Panc1 (cell line): ENCODE measurements around the gene ZBTB40. TPM values are rescaled to one million over a fixed set of nuclear protein-coding genes. Genes with fewer than 3 reads are reported as not detected.

ENCODE experiments used
- ATAC-seq: fragments of 200-7000 bp; cut with Tn5 transposase; 2 replicates; pipeline ENCODE4 v1.9.1; 2020; ENCODE audit warnings: mild to moderate bottlenecking, moderate library complexity
- BruUV-seq: library from RNA; stranded (reverse); fragments of 400-500 nt; replicated peaks from 2 replicates; lab custom pipeline; 2021; lab: Mats Ljungman, UMichigan
- CTCF ChIA-PET: fragments of 300-600 bp; sonication (Branson Sonifier 250); formaldehyde crosslinking; loops from one replicate; lab custom pipeline; 2022; ENCODE audit warnings: antibody characterized with exemption; lab: Charles Lee
- POLR2A ChIA-PET: fragments of 300-600 bp; sonication (Branson Sonifier 250); formaldehyde crosslinking; loops from one replicate; lab custom pipeline; 2022; ENCODE audit warnings: antibody characterized with exemption; lab: Charles Lee
- DNase-seq: peaks from one replicate; pipeline ENCODE4 v3.0.0-alpha.2; 2010; ENCODE audit warnings: low read depth, low spot score
- H3K27ac ChIP-seq: 2 replicates; pipeline ENCODE4 v1.5.1; 2011; ENCODE audit warnings: mild to moderate bottlenecking, low read length, inconsistent platforms
- H3K27me3 ChIP-seq: fragments of 200-500 bp; sonication (Bioruptor generic); 2 replicates; pipeline ENCODE4 v1.6.0; 2014; ENCODE audit warnings: low read length, inconsistent platforms; ENCODE audit not compliant: control insufficient read depth, insufficient read depth
- H3K36me3 ChIP-seq: fragments of 200-500 bp; sonication (Bioruptor generic); 2 replicates; pipeline ENCODE4 v1.5.1; 2014; ENCODE audit warnings: inconsistent platforms, mild to moderate bottlenecking, low read length, moderate library complexity; ENCODE audit not compliant: control insufficient read depth, insufficient read depth
- H3K4me1 ChIP-seq: 2 replicates; pipeline ENCODE4 v1.5.1; 2011; ENCODE audit warnings: inconsistent platforms, mild to moderate bottlenecking, low read length, moderate library complexity; ENCODE audit not compliant: control insufficient read depth, insufficient read depth
- H3K4me3 ChIP-seq, 2 experiments: 2 replicates each; pipeline ENCODE4 v1.5.1; 2011 to 2012; ENCODE audit warnings: low read depth in 2 of 2, low read length in 2 of 2, mild to moderate bottlenecking in 2 of 2, inconsistent platforms in 1 of 2, moderate library complexity in 1 of 2
- H3K9me3 ChIP-seq: fragments of 200-500 bp; sonication (Bioruptor generic); 2 replicates; pipeline ENCODE4 v1.5.1; 2014; ENCODE audit warnings: low read depth, mild to moderate bottlenecking, inconsistent platforms, low read length, moderate library complexity; ENCODE audit not compliant: control insufficient read depth, insufficient read depth
- CTCF ChIP-seq: fragments of 450-650 bp; IDR thresholded peaks from 2 replicates; pipeline ENCODE4 v1.5.1; 2017; ENCODE audit warnings: mild to moderate bottlenecking
- POLR2AphosphoS5 ChIP-seq: IDR thresholded peaks from 2 replicates; pipeline ENCODE4 v1.6.1; 2012; ENCODE audit warnings: mild to moderate bottlenecking, low read depth, low read length, moderate library complexity
- REST ChIP-seq, 2 experiments: IDR thresholded peaks; 2 replicates each; pipeline ENCODE4 v1.6.1; 2011 to 2012; ENCODE audit warnings: low read depth in 2 of 2, control low read depth in 1 of 2, low read length in 1 of 2, mild to moderate bottlenecking in 1 of 2, moderate library complexity in 1 of 2; ENCODE audit not compliant: insufficient read depth in 1 of 2
- SIN3A ChIP-seq: IDR thresholded peaks from 2 replicates; pipeline ENCODE4 v1.6.1; 2012; ENCODE audit warnings: low read depth, mild to moderate bottlenecking, low read length, moderate library complexity, borderline replicate concordance; ENCODE audit not compliant: insufficient read depth
- TCF7L2 ChIP-seq: IDR thresholded peaks from 2 replicates; pipeline ENCODE4 v1.6.1; 2011; ENCODE audit warnings: mild to moderate bottlenecking, low read depth, low read length, inconsistent platforms
- in situ Hi-C: cut with HindIII; loops from 2 replicates; pipeline ENCODE4 v1.10.0; 2016; ENCODE audit warnings: low sequenced_read_pairs, low pct_unique_long_range_greater_than_20kb
- intact Hi-C: fragments of 100-400 bp; cut with micrococcal nuclease; formaldehyde crosslinking; loops from one replicate; pipeline ENCODE4 v1.10.0; 2022; ENCODE audit not compliant: unreplicated experiment
- total RNA-seq: library from RNA; stranded (reverse); gene quantifications from one replicate; pipeline ENCODE4 v1.2.1, GENCODE V29; 2021; ENCODE audit not compliant: unreplicated experiment

ZBTB40 gene
- total RNA-seq, 1 experiment from 2014 or later = 24.3 TPM

GRCh38 chr1:22457345-22457744 lies 5.7 kb downstream of the ZBTB40 start:
- H3K4me1 ChIP-seq = peaks cover 22% of the 10 kb centered on the region
- DNase-seq (no peak), ATAC-seq (no peak)
- BruUV-seq = no TSS peak
- no peak overlapping the region for H3K27ac ChIP-seq
- no peaks in the 10 kb centered on the region for H3K9me3 ChIP-seq
- CTCF ChIA-PET = no interaction called here
- in situ Hi-C loops (no loop called here), intact Hi-C loops (no loop called here)
- no peaks in the 10 kb centered on the region; the same call in 1 of the 2 replicates for H3K36me3 ChIP-seq
- TF ChIP-seq SIN3A (no peak), CTCF (no peak), POLR2AphosphoS5 (no peak), TCF7L2 (no peak), REST (IDR thresholded peaks at IDR 0.05; ENCODE audit: insufficient read depth in 1 of 2, low read depth in 2 of 2, low read length in 1 of 2) (no peak)
- H3K4me3 ChIP-seq = no peak overlapping the region
- POLR2A ChIA-PET = no interaction called here
- no peaks in the 10 kb centered on the region for H3K27me3 ChIP-seq

GRCh38 chr1:22457836-22458235 lies 6.2 kb downstream of the ZBTB40 start:
- Histone ChIP-seq H3K36me3 (no peaks in the 10 kb centered on the region), H3K4me3 (no peak overlapping the region), H3K4me1 (peaks cover 21% of the 10 kb centered on the region), H3K27me3 (no peaks in the 10 kb centered on the region), H3K9me3 (no peaks in the 10 kb centered on the region), H3K27ac (no peak overlapping the region)
- POLR2A ChIA-PET = no interaction called here
- intact Hi-C loops = no loop called here
- CTCF ChIA-PET = no interaction called here
- in situ Hi-C loops = no loop called here
- ATAC-seq = no peak
- no TSS peak for BruUV-seq
- TF ChIP-seq REST (IDR thresholded peaks at IDR 0.05; ENCODE audit: insufficient read depth in 1 of 2, low read depth in 2 of 2, low read length in 1 of 2) (no peak), CTCF (no peak), TCF7L2 (no peak), POLR2AphosphoS5 (no peak), SIN3A (no peak)
- no peak for DNase-seq
